ENCODE results near the gene UNC5CL.
A peak's percentile ranks its signal among the peaks of the same experiment; 100 is the strongest.

UNC5CL gene

DNA sequence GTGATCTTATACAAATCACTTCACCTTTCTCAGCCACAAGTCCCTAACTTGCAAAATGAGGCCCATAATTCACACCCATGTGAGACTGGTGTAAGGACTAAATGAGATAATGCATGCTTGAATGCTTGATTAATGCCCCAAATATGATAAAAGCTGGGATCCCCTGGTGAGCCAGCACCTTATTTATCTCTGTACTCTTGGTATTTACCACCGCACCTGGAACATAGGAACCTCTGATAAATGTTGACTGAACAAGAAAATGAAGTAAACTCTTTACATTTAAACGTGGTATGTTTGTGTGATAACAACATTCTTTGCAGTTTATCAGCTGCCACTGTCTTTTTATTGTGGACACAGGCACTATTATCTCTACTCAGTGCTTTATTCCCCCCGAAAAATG lies 11.5 kb upstream of the UNC5CL start:
- H3K9me3 Mint-ChIP-seq (ENCODE audit: low read depth) = no peaks in the 10 kb centered on the region
- H3K27me3 Mint-ChIP-seq = no peaks in the 10 kb centered on the region
- no peak overlapping the region for H3K4me3 Mint-ChIP-seq
- peaks cover 13% of the 10 kb centered on the region for H3K36me3 Mint-ChIP-seq
- H3K27ac Mint-ChIP-seq = no peak overlapping the region
- peaks cover 16% of the 10 kb centered on the region for H3K4me1 Mint-ChIP-seq (ENCODE audit: low read depth)

DNA sequence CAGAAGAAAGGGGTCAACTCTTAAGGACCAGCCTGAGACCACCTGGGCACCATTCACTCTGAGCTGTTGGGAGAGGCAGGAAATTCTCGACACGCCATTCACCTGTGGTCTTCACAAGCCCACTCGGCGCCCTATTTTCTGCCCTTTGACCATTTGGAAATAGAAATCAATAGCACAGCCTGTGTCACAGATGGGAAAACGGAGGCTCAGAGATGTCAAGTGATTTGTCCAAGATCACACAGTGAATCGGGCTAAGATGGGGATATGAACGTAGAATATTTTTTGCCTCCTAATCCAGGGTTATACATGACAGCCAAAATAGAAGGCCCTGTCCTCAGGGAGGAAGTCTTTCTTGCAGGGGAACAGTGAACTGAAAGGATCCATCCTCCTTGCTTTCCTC lies 10.9 kb upstream of the UNC5CL start:
- Mint-ChIP-seq H3K36me3 (peaks cover 13% of the 10 kb centered on the region), H3K4me3 (no peak overlapping the region), H3K9me3 (ENCODE audit: low read depth) (no peaks in the 10 kb centered on the region), H3K27me3 (no peaks in the 10 kb centered on the region), H3K4me1 (ENCODE audit: low read depth) (peaks cover 16% of the 10 kb centered on the region), H3K27ac (no peak overlapping the region)

DNA sequence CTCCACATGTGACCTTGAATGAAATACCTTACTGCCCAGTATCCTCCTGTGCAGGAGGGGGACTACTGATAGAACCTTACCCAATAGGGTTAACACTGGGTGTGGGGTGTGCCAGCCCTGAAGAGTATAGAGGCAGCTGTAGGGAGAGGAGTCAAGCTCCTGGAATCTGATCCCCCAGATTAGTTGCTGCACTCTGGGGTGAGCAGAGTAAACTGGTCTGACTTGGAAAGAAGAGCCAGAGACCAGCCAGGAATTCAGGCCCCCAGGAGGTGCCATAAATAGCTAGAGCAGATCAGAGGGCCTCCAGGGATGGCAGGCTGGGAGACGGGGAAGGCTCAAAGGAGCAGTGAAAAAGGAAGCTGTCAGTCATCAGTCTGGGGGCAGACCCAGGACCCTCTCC lies 10.5 kb upstream of the UNC5CL start:
- no peak overlapping the region for H3K27ac Mint-ChIP-seq

DNA sequence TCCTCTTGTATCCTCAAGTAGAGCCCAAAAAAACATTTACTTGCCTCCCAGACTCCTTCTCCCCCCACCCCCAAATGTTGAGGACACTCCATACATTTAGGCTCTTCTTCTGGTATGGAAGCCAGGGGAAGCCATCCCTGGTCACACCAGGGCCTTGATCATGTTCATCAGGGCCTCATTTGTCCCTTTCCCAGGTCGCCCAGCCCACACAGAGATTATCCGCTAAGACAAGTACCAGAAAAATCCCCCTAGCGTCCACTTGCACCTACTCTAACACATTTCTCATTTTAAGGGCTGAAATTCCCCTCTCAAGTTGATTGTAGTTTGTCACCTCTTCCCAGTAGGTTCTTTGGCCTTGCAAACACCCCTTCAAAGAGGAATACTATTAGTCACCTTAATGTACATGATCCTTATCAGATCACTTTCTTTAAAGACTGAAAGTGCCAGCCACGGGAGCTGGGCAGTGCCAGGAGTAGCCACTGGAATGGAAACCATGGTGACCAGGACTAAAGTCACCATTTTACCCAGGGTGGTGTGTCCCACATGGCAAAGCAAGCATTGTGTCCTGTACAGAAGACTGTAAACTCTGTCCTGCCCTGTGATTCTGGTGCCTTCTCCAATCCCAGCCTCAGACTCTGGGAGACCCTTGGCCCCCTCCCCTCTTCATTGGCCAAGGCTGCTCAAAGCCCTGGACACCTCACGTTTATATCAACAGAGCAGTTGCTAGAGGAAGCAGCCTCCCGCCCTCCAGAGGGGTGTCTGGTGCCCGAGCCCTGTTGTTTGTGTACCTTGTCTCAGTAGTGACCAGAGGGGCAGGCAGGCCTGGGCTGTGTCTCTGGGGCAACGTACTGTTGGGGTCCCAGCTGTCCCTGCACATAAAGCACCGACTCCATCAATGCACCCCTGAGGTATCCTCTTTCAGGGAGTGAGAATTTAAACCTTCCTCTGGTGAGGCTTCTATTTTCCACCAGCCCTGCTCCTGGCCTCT lies 9.0 kb upstream of the UNC5CL start:
- Mint-ChIP-seq H3K27me3 (no peaks in the 10 kb centered on the region), H3K27ac (no peak overlapping the region), H3K4me3 (no peak overlapping the region), H3K9me3 (ENCODE audit: low read depth) (no peaks in the 10 kb centered on the region), H3K4me1 (ENCODE audit: low read depth) (peaks cover 16% of the 10 kb centered on the region), H3K36me3 (peaks cover 13% of the 10 kb centered on the region)

More for the DNA sequence above, 10.5 kb upstream of the UNC5CL start:
- Mint-ChIP-seq H3K4me3 (no peak overlapping the region), H3K27me3 (no peaks in the 10 kb centered on the region), H3K9me3 (ENCODE audit: low read depth) (no peaks in the 10 kb centered on the region), H3K4me1 (ENCODE audit: low read depth) (peaks cover 16% of the 10 kb centered on the region), H3K36me3 (peaks cover 13% of the 10 kb centered on the region)

DNA sequence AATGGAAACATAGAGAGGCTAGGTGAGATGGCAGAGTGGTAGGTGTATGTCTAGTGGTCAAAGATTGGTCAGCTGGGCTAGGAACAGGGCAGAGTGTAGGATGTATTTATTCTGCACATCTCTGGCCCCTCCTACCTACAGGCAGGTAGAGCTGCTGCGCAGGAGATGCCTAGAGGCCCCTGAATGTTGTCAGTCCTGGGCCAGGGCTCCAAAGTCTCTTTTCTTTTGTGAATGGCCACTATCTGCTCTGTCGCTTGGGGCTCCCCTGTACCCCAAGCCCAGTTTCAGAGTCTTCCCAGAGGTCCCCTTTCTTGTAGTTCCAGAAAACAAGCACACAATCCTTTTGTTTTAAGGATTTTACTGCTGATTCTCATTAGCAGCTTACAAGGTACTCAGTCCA lies 8.3 kb upstream of the UNC5CL start:
- H3K27ac Mint-ChIP-seq = no peak overlapping the region
- H3K4me1 Mint-ChIP-seq (ENCODE audit: low read depth) = peaks cover 11% of the 10 kb centered on the region
- no peaks in the 10 kb centered on the region for H3K27me3 Mint-ChIP-seq
- H3K4me3 Mint-ChIP-seq = no peak overlapping the region
- peaks cover 13% of the 10 kb centered on the region for H3K36me3 Mint-ChIP-seq
- H3K9me3 Mint-ChIP-seq (ENCODE audit: low read depth) = no peaks in the 10 kb centered on the region

DNA sequence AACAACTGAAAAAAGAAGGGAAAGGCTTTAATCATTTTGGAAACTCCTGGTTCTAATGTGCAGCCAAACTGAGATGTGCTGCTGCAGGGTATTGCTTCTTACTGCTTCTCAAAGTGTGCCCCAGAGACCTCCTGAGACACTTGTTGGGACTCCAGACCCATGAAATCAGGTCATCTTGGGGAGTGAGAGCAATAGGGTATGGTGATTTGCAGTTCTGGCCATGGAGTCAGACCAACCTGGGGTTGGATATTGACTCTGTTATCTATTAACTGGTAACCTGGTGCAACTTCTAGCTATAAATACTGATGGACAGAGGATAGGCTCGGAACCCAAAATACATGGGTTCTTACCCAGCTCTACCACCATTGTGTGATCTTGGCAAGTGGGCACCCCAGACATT lies 7.1 kb upstream of the UNC5CL start:
- Mint-ChIP-seq H3K36me3 (peaks cover 4% of the 10 kb centered on the region), H3K4me3 (no peak overlapping the region), H3K9me3 (ENCODE audit: low read depth) (no peaks in the 10 kb centered on the region), H3K27ac (no peak overlapping the region), H3K27me3 (no peaks in the 10 kb centered on the region), H3K4me1 (ENCODE audit: low read depth) (no peaks in the 10 kb centered on the region)

DNA sequence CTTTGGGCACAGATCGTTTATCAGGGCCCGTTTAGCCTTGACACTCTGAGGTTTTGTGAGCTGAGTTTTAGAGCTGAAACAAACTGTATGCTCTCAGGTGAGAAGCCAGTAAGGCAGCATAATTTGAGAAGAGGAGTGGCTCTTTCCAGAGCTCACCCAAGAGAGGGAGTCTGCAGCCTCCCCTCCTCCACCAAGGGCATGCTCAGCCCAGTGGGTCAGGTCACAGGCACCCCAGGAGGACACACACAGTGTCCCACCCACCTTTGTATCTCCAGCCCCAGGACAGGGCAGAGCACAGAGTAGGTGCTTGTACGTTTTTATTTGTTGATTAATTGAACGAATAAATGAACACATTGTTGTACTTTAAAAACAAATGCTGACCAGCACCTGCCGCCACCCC lies 6.6 kb upstream of the UNC5CL start:
- H3K4me1 Mint-ChIP-seq (ENCODE audit: low read depth) = no peaks in the 10 kb centered on the region
- peaks cover 4% of the 10 kb centered on the region for H3K36me3 Mint-ChIP-seq
- H3K27me3 Mint-ChIP-seq = no peaks in the 10 kb centered on the region
- no peak overlapping the region for H3K4me3 Mint-ChIP-seq
- no peaks in the 10 kb centered on the region for H3K9me3 Mint-ChIP-seq (ENCODE audit: low read depth)
- no peak overlapping the region for H3K27ac Mint-ChIP-seq

DNA sequence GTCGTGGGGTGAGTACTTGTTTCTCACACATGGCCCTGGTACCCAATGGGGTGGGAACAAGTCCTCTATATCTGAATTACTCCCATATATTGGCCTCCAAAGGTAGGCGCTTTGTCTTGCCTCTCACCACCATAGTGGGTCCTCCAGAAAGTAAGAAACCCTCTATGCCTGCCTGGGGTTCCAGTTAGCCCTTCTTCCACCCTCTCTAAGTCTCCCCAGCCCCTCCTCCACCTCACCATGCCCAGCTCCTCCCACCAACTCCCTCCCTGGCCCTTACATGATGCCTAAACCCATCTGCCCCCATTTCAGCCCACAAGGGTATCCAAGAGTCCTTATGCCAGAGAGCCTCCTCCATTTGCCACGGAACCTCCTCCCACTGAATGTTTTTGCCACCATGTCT lies 4.1 kb upstream of the UNC5CL start:
- H3K27ac Mint-ChIP-seq = no peak overlapping the region
- no peaks in the 10 kb centered on the region for H3K9me3 Mint-ChIP-seq (ENCODE audit: low read depth)
- H3K4me3 Mint-ChIP-seq = no peak overlapping the region
- H3K4me1 Mint-ChIP-seq (ENCODE audit: low read depth) = no peaks in the 10 kb centered on the region
- no peaks in the 10 kb centered on the region for H3K27me3 Mint-ChIP-seq
- H3K36me3 Mint-ChIP-seq = peaks cover 4% of the 10 kb centered on the region

DNA sequence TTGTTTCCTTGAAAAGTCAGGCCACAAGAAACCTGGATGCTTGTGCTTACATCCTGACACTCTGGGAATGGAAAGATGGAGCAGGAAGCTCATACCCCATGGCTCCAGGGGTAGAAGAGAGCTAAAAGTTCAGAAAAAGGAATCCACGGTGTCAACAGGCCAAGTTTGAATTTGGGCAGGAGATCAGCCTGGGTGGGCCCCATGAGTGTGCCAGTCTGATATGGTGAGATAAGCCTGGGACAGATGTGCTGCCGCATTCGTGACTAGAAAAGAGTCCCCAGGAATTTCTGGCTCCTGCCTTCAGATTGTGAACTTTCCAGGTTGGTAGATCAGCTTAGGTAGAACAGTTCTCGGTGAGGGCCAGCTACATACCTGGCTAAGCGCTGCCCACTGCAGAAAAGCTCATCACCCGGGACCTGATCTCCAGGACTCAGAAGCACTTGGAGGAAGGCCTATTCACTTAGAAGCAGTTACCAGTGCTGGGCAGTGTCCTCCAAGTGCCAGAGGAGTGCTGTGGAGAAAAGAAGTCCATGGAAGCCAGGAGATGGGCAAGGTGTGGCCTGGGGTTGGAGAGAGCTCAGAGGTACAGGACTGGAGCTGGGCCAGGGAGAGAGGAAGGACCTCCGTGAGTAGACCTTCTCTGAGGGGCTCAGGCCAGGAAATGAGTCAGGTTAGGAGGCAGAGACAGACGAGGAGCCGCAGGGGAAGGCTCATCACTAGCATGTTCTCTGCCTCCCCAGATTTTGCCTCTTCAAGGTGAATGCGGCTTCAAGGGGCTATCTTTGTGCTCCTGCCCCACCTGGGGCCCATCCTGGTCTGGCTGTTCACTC lies 3.4 kb upstream of the UNC5CL start, which contains the start of gene TSPO2:
Gene TSPO2, plus strand, starts transcription at position 242 of the 830 bp plus-strand sequence. Its CDS starts 519 bp downstream, at position 761.
- Mint-ChIP-seq H3K4me3 (no peak within 1 kb of the TSS), H3K36me3 (peaks cover 2% of the 10 kb centered on the region), H3K9me3 (ENCODE audit: low read depth) (no peaks in the 10 kb centered on the region), H3K27ac (no peak within 1 kb of the TSS), H3K4me1 (ENCODE audit: low read depth) (no peaks in the 10 kb centered on the region), H3K27me3 (no peaks in the 10 kb centered on the region)

DNA sequence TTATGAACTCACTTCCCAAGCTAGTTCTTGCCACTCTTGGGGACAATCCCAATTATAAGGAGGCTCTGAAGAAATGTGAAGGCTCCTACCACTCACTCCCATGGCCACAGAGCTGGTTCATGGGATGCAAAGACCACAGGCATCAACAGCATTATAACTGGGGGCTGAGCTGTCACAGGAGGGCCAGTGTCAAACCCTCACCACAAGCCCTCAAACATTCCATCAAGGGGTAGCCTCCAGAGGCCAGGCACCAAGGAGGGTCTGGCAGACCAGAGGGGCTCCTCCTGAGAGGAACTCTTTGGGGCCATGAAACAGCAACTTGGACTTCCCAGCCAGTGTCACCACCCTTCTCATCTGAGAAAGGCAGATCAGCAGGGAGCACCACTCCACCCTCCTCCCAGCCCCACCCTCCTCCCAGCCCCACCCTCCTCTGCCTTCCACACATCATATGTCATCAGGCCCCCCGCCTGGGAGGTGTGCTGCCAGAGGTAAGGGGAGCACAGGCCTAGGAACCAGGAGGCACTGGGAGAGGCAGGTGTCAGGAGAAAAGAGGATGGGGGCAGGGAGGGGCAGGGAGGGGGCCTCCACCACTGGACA lies 2.0 kb upstream of the UNC5CL start:
- peaks cover 2% of the 10 kb centered on the region for H3K36me3 Mint-ChIP-seq
- no peak overlapping the region for H3K4me3 Mint-ChIP-seq
- no peak overlapping the region for H3K27ac Mint-ChIP-seq
- no peaks in the 10 kb centered on the region for H3K27me3 Mint-ChIP-seq
- no peaks in the 10 kb centered on the region for H3K9me3 Mint-ChIP-seq (ENCODE audit: low read depth)
- H3K4me1 Mint-ChIP-seq (ENCODE audit: low read depth) = no peaks in the 10 kb centered on the region

DNA sequence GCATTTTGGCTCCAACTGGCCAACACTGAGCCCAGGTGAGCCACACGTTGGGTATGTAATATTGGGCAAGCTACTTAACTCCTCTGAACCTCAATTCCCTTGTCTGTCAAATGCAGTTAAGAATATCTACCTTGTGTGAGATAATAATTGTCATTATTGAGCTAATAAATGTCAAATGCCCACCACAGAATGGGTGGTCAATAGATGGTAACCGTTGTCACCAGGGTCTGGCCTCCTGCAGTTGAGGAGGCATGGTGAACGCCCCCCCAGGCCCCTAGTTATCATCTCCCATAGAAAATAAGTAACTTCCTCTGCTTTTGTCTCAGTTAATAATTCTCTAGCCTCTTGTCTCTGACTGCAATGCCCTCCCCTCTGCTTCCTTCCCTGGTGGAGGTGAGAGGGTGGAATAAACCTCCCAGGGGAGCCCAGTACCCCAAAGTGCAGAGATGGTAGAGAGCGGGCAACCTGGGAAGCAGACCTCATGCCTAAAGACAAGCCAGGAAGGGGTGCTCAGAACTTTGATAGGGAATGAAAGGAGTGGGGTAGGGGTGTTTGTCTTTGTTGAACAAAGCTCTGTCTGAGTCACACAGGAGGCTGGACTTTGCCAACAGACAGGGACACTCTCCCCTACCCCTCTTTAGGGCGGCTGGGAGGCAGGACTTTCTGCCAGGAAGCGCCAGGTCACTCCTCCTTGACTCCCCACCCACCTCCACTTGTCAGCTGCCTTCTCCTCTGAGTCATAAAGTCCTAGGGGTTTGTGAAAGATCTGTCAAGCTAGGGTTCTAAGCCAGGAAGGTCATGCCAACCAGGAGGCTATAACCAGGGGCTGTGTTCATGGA lies 1.3 kb upstream of the UNC5CL start:
- Mint-ChIP-seq H3K9me3 (ENCODE audit: low read depth) (no peaks in the 10 kb centered on the region), H3K4me1 (ENCODE audit: low read depth) (no peaks in the 10 kb centered on the region), H3K4me3 (no peak overlapping the region), H3K27ac (peak overlapping the region; percentile 46), H3K27me3 (no peaks in the 10 kb centered on the region), H3K36me3 (peaks cover 2% of the 10 kb centered on the region)

DNA sequence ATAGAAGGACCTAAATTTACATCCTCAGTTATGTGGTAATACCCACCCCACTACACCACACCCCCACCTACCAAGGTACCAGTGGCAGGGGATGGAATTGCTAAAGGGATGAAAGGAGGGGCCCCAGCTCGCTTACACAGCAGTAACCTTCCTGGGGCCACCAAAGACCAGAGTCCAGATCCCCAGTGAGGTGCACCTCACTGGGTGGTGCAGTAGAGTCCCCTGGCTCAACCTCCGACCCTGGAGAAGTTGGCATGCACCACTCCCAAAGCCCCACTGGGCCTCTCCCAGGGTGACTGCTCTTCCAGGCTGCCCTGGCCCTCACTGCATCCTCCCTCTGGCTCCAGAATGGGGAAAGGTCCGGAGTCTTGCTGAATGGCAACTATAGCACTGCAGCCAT lies 816 bp downstream of the UNC5CL start:
- H3K27me3 Mint-ChIP-seq = no peaks in the 10 kb centered on the region
- H3K36me3 Mint-ChIP-seq = peaks cover 2% of the 10 kb centered on the region
- no peak overlapping the region for H3K27ac Mint-ChIP-seq
- H3K9me3 Mint-ChIP-seq (ENCODE audit: low read depth) = no peaks in the 10 kb centered on the region
- H3K4me3 Mint-ChIP-seq = no peak overlapping the region
- H3K4me1 Mint-ChIP-seq (ENCODE audit: low read depth) = no peaks in the 10 kb centered on the region

DNA sequence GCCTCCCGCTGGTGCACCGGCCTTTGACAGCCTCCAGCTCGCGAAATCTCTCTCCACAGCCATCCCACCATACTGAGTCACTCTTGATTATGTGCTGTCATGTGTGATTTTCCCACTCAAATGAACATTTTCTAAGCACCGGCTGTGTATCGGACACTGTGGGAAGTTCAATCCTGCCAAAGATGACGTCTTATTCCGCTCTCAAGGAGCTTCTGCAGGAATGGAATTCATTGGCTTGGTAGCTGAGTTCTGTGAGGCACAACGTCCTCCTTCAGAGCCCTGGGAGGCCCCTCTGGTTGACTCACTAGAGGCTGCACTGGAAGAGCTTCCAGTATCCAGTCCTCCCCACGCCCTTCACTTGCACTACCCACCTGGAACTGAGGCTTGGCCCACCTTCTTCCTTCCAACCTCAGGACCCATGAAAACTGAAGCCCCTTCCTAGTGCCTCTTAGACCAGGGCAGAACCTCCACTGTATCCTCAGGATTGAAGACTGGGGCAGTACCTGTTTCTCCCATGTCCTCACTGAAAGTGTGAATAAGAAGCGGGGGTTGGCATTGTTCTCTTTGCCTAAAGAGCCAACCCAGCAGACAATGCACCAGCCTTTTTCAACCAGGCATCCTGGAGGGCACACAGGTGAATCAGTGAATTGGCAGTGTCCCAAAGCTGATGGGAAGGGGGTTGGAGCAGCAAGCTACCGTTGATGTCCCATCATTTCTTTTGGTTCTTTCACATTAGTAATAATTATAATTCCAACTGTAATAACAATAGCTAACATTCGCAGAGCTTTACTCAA lies 1.7 kb downstream of the UNC5CL start:
- Mint-ChIP-seq H3K4me3 (no peak overlapping the region), H3K9me3 (ENCODE audit: low read depth) (no peaks in the 10 kb centered on the region), H3K27ac (no peak overlapping the region), H3K27me3 (no peaks in the 10 kb centered on the region), H3K36me3 (peaks cover 2% of the 10 kb centered on the region), H3K4me1 (ENCODE audit: low read depth) (no peaks in the 10 kb centered on the region)

DNA sequence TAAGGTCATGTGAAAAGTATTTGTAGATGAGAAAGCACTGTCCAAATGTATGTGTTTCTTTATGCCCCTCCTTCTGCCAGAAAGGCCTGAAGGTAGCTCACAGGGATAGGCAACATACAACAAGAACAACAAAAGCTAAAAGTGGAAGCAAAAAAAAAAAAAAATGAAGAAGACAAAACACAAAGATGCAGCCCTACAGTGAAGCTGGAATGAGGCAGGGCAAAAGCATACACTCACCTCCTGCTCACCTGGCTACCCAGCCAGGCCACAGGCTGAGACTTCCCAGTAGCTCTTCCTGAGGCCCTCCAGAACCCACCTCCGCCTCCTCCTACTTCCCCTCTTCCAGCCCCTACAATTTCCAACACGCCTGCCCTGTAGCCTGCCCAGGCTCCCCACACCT lies 2.4 kb downstream of the UNC5CL start:
- Mint-ChIP-seq H3K9me3 (ENCODE audit: low read depth) (no peaks in the 10 kb centered on the region), H3K4me3 (no peak overlapping the region), H3K36me3 (peaks cover 2% of the 10 kb centered on the region), H3K27ac (no peak overlapping the region), H3K4me1 (ENCODE audit: low read depth) (no peaks in the 10 kb centered on the region), H3K27me3 (no peaks in the 10 kb centered on the region)

Data from activated naive CD8-positive, alpha-beta T cell (primary cell).